Tongue (tissue), 2 donors: Measurements from ENCODE around the gene DUOXA1. TPM values are rescaled to one million over a fixed set of nuclear protein-coding genes. Genes with fewer than 3 reads are reported as not detected.

Experiments
- DNase-seq: peaks from one replicate; pipeline ENCODE4 v3.0.0-alpha.2; 2015
- total RNA-seq: library from RNA; depleted of rRNA; stranded (reverse); fragments of >200 nt; gene quantifications from one replicate; pipeline ENCODE4 v1.2.3, GENCODE V29; 2014

DUOXA1 gene
- total RNA-seq, 1 donor from 2014 or later = 22.2 TPM

GRCh38 chr15:45131510-45131909 lies 1.8 kb upstream of the DUOXA1 start:
- DNase-seq = no peak

- no peak for DNase-seq
Observed at GRCh38 chr15:45130291-45131000, 767 bp upstream of the DUOXA1 start.

- no peak for DNase-seq
Observed at GRCh38 chr15:45128971-45129639, 574 bp downstream of the DUOXA1 start.

- peak; percentile 20 for DNase-seq
Observed at GRCh38 chr15:45126535-45127158, 3.0 kb downstream of the DUOXA1 start.

DNA sequence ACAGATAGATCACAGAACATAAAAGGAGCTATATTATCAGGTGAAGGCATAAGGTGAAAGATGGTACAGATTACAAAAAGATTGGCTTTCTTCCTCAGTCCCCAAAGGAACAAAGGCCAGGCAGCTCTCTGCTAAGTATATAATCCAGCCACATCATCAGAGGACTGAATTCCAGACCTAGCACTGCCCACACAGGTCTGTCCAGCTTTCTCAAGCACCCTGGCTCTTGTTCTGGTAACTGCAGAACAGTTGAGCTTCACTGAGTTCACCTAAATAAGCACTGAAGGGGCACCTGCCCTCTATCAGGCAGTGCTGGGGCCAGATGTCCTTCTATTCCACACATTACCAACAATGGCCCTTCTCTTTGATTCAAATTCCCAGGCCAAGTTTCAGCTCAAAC lies 6.3 kb downstream of the DUOXA1 start:
- DNase-seq = no peak

DNA sequence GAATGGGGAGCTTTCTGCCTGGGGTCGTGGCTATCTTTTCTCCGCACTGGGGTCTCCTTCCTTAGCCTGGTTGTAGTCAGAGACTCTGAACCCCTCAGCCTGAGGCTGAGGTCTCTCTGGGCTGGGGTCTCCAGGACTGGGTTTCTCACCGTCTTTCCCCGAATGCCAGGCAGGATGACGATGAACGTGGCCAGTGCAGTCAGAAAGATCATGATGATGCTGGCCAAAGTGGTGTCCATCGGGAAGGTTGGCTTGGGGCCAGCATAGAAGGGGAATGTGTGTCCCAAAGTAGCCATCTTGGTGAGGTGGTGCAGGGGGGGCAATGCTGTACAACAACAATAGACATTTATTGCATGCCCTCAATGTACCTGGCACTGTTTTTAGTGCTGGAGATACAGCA lies 7.0 kb downstream of the DUOXA1 start:
- DNase-seq = no peak

DNA sequence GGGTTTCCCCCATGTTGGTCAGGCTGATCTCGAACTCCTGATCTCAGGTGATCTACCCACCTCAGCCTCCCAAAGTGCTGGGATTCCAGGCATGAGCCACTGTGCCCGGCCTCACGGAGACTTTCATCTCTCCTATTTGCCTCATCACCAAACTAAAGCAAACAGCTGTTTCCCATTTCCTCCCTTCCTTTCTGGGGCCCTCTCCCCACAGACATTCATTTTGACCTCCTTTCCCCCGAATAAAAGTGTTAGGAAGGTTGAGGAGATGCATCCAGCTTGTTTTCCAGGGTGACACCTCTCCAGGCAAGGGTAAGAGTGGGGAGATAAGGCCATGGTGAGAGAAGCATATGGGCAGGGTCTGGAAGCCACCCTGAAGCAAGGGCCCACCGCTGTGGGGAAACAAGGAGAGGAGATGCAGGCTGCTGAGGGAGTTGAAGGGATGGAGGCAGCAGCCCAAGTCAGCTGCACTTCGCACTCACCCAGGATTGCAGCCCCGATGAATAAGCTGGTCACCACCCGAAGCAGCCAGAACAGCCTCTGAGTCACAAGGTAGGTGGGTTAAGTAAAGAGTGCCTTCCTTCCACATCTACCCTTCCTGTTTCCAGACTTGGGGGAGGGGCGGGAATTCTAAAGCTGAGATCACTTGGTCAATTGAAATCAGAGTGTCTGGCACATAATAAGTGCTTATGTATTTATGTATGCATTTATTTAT lies 7.8 kb downstream of the DUOXA1 start:
- no peak for DNase-seq

DNA sequence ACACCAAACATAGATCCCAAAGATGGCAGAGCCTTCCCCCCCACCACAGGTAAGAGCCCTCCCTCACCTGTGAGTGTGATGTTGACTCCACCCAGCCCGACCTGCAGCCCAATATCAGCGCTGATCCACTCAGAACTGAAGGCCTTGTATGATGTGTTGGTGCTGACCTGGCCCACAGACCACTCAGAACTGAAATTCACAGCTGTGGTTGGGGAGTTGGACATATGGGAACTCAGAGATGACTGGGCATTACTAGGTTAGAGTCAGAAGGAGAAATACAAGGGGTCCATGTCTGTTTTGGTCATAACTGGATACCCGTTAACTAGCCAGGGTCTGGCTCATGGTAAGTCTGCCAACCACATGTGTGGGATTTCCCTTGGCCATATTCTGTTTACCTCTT lies 8.7 kb downstream of the DUOXA1 start:
- DNase-seq = no peak

GRCh38 chr15:45120081-45120972 lies 9.4 kb downstream of the DUOXA1 start:
- DNase-seq = no peak

DNA sequence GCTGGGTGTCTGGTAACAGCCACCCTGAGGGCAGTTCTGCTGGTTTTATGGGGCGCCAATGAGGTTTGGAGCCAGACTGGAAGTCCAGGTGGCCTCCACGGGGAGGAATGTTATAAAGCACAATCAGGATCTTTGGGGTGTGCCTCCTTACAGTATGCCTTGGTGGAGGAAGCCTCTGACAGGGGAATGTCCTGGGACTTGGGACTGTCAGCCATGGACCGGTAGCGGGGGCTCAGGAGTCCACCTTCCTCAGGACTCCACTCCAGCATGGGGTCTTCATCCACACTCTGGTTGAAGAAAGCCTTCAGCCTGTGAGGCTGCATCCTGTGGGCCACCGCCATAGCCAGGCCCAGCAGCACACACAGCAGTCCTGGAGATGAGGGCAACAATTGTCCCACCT lies 10.7 kb downstream of the DUOXA1 start:
- no peak for DNase-seq

DNA sequence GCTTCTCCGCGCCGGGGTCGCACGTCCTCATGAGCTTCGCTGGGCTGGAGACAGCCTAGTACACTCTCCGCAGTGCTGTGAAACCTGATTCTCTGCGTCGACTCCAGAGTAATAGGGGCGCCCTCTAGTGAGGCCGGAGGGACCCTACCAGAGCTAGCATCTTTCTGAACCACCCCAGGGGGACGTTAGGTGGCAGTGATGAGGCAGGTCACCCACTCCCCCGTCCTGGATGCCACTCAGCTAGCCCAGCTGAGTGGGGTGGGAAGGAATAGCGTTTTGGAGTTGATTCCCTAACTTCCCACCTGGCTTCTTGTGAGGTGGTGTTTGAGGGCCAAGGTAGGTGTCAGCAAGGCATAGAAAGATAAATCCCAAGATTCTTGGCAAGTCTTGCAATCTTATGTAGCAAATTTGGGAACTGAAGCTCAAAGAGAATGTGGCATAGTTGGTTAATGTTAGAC lies 11.5 kb downstream of the DUOXA1 start:
- peak; percentile 97 for DNase-seq

- DNase-seq = no peak
Observed at GRCh38 chr15:45117308-45118130, 12.2 kb downstream of the DUOXA1 start.

- DNase-seq = no peak
Observed at GRCh38 chr15:45116482-45117307, 13.0 kb downstream of the DUOXA1 start.

- no peak for DNase-seq
Observed at GRCh38 chr15:45116006-45116481, 13.6 kb downstream of the DUOXA1 start.

DNA sequence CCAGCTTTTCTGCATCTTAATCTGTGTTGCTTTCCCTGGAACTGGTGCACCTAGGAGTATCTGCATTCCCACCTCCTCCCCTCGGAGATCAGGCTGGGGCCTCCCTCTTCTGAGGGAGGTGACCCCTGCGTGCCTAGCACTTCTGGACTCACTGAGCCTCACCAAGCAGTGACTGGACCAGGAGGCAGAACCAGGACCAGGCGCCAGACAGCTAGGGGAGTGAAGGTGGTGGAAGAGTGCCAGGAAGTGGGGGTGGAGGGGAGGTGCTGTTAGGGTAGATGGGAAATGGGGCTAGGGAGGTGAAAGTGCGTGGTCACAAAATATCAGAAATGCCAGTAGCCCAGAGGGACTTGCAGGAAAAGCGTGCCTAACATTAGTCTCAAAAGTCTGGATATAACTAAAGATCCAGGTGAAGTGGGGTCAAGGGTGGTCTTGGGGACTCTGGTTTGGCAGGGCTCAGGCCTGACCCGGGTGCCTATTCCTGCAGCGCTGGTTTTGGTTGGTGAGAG lies 14.3 kb downstream of the DUOXA1 start:
- no peak for DNase-seq

GRCh38 chr15:45114751-45115085 lies 15.0 kb downstream of the DUOXA1 start:
- no peak for DNase-seq

- no peak for DNase-seq
Observed at GRCh38 chr15:45114076-45114750, 15.5 kb downstream of the DUOXA1 start, which contains the start of the genes DUOX2 and DUOXA2. Gene DUOX2 (minus strand): TSS chr15:45114172. CDS start chr15:45113411, 761 bp downstream. Gene DUOXA2 (plus strand): TSS chr15:45114326. CDS start chr15:45114606, 280 bp downstream.

DNA sequence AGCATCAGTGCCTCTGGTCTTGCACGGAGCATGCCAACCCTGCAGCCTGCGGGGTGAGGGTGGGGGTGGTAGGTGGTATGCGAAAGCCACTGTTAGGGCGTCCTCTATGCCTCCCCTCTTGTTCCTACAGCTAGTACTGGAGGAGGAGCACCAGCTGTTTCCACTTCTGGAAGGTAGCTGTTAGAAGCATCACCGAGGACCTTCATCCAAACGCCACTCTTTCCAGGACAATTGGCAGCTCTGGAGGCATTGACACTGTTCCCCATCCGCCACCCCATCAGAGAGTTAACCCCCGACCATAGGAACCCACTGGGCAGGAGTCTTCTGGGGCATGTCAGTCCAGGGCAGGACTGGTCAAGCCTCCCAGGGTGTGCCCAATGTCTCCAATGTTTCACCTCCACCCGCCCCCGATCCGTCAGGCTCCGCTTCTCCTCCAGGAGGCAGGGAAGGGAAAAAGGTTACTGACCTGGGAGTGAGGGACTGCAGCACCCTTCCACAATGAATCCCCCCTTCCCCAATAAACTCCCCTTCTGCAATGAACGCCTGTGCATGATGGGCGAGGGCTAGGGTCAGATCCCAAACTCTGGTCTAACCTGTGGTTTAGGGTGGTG lies 16.2 kb downstream of the DUOXA1 start:
- DNase-seq = no peak
